Measurements from ENCODE around the gene EFL1. TPM values are rescaled to one million over a fixed set of nuclear protein-coding genes. Genes with fewer than 3 reads are reported as not detected.
"Not testable (repeated sequence)": the region's sequence is repeated elsewhere in the genome, so short reads cannot be mapped to it uniquely, and the experiment has no call there.

The EFL1 gene
- total RNA-seq, 1 donor from 2014 or later = 30.1 TPM

DNA sequence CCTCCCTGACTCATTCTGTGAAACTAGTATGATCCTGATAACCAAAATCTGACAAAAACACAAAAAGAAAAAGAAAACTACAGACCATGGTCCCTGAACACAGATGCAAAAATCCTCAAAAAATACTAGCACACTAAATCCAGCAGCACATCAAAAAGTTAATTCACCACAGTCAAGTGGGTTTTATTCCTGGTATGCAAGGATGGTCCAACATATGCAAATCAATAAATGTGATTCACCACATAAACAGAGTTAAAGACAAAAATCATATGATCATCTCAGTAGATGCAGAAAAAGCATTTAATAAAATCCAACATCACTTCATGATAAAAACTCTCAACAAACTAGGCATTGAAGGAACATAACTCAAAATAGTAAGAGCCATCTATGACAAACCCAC, 12.9 kb upstream of the EFL1 start:
- DNase-seq = no peak

DNA sequence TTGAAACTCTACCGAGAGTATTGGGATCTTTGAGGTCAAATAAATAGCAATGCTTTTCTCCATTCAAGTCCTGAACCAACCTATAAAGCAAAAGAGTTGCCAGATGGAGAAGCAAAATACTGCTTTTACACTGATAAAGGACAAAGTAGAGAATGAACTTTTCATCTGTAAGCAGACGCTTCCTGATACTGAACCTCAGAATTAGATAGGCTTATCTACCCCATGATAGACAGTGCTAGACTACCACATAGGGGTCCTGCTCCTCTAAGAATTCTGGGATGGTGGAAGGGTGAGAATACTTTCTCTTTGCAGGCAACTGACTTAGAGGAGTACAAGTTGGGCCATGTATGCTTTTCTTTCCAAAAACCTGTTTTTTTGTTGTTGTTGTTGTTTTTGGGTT, 9.6 kb upstream of the EFL1 start:
- no peak for DNase-seq

DNA sequence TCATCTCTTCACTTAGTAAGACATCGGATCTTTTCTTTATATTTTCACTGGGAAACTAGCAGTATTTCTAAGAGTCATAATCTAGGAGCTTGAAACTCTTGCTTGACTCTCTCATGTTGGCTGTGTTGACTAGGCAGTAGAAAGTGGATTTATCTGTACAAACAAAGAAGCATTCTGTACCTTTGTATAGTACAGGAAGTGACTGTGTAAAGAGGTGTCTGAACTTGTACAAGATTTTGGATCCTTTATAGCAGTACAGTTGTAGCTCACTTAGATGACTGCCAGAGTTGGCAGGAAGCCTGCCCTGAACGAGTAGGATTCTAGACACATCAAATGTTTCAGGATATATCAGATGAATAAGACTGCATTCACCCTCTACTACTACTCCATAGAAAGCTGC, 5.9 kb upstream of the EFL1 start:
- DNase-seq = not testable (repeated sequence)

DNA sequence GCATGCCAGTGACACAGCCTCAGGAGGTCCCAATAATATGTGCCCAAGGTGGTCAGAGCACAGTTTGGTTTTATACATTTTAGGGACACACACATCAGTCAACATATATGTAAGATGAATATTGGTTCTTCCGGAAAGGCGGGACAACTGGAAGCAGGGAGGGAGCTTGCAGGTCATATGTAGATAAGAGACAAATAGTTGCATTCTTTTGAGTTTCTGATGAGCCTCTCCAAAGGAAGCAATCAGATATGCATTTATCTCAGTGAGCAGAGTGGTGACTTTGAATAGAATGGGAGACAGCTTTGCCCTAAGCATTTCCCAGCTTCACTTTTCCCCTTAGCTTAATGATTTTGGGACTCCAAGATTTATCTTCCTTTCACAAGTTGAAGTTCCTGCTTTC, 4.6 kb upstream of the EFL1 start:
- DNase-seq = not testable (repeated sequence)

DNA sequence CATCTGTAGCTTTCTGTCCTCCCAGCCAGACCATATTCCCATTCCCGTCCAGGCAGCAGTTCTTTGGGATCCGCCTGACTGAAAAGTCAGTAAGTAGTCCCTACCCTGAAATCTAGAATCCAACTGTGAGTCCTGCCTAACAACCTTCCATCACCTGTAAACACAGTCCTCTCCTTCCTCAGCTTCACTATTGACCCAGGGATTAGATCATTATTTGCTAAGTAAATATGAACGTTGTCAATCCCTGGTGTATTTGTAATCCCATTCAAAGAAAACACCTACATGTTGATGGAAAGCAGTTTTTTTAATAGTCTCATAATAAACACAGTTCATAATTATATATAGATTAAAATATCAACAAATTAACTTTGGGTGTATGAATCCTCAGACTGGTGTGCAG, 816 bp upstream of the EFL1 start:
- DNase-seq = no peak

DNA sequence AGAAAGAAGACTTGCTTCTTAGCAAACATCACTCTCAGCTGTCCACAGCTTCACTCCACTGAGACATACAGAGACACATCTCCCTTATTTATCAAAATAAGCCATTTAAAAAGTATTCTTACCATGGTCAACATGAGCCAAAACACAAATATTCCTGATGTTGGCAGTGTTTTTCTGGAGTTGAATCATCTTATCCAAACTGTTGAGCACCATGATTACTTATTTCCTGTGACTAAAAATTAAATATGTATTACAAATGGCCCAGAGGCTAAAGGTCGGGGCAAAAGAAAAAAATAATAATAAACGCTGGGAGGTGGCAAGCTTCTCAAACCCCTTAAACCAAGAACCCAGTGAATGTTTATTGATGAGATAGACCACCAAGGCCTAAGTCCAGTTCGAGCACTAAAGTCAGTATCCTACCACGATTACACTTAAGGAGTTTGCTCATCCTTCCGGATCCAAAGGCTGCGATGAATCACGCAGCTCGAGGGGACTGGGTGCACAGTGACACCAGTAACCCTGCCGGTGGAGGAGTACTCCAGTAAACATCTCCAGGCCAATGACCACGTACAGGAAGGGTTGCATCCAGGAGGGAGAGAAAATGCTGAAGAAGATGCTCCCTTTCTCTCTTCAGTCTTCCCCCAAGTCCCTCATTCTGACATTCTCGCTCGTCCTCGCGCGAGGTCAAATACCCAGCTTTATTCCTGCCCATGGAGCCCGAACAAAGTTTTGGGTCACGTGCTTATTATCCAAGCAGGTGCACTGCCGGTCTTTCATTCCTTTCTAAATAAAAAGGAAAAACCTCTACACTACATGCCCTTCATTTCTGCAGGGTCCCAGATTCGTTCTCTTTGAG, 740 bp downstream of the EFL1 start:
- peak; percentile 54 for DNase-seq

DNA sequence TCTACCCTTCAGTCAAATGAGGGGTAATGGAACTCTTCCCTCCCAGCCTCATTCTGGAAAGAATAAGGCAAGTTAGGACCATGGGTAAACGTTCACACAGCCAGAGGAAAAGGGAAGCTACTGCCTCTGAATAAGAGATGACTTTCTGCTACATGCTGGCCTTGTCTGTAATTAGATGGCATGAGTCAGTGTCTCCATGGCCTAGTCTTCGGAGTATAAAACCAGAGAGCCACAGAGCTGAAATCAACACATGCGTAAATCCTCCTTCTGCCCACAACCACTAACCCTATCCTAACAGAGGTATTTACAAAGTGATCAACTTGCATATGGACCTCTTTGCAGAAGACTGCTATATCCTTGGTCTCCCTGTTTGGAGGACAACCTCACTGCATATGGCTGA, 14.3 kb downstream of the EFL1 start:
- DNase-seq = not testable (repeated sequence)

DNA sequence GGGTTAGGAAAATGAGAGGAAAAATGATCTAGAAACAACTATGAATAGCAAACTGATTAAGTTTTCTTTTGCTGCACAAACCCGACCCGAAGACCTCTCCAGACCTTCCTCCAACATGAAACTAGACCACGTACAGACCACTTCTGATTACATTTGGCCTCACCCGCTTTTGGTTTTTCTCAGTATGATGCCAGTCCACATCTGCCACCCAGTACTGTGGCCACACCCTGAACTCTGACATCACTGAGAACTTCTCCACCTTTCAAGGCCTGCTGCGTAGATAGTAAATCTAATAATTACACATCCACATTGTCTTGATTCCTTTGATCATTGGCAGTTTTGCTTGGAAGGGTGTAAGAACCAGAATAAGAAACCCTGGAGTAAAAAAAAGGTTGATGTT, 16.6 kb downstream of the EFL1 start:
- not testable (repeated sequence) for DNase-seq

DNA sequence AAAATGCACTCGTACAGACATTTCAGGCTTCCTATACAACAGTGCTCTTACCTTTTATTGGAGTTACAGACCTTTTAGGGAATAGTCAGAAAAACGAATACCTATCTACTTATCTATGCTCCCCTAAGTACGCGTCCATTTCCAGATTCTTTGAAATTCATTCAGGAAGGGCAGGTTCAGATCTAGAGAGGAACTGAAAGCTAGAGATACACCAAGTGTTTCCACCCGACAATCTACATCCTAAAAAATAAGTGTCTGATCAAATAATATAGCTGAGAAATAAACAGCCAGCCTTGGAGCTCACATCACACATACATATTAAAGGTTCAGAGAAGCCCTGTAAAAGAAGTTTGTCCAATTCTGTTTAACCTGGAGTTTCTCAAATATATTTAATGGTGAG, 18.9 kb downstream of the EFL1 start:
- not testable (repeated sequence) for DNase-seq

DNA sequence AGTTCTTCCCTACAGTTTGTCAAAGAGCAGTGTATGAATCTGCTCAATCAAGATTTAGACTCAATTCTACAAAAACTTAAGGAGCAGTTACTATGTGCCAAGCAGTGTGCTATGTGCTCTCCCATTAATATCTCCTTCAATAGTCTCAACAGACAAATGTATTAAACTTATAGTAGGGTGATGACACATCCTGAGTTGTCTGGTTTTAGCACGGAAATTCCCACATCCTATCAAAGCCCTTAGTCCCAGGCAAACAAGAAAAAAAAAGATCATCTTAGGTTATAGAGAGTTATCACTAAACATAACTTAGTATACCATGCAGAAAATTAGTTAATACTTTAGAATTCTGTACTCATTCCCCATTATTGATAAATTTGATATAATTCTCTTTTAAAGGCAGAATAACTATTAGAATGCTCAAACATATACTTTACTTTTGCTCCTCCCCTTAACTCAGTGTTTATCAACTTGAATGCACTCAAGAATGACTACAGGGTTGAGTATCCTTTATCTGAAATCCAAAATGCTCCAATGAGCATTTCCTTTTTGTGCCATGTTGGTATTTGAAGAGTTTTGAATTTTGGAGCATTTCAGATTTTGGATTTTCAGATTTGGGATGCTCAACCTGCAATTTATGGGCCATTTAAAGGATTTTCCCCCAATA, 20.6 kb downstream of the EFL1 start:
- peak; percentile 32 for DNase-seq

DNA sequence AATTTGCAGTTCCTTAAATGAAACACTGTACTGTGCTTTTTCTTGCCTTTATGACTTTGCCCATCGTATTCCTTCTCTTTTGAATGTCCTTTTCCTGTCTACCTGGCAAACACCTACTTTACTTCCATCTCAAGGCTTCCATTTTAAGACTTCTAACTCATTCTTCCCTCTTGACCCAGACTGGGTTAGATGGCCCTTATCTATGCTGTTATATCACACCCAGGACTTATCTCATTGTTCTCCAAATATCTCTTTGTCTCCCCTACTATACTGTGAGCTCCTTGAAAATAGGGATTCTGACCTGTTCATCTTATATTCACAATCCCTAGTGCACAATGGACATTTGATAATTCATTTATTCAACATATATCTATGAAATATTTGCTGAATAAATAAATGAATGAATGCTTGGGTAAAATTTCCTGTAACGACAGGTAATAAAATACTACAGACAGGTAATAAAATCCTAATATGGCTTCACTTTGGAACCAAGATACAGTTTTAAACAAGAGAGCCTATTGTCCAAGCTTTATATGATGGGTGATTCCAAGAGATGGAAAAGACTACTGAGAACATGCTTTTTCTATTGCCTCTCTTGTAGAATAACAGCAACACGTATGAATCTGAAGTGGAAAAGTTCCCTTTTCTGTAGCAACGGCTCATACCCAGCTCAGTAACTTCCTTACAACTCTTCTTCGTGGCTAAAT, 22.7 kb downstream of the EFL1 start:
- DNase-seq = no peak

DNA sequence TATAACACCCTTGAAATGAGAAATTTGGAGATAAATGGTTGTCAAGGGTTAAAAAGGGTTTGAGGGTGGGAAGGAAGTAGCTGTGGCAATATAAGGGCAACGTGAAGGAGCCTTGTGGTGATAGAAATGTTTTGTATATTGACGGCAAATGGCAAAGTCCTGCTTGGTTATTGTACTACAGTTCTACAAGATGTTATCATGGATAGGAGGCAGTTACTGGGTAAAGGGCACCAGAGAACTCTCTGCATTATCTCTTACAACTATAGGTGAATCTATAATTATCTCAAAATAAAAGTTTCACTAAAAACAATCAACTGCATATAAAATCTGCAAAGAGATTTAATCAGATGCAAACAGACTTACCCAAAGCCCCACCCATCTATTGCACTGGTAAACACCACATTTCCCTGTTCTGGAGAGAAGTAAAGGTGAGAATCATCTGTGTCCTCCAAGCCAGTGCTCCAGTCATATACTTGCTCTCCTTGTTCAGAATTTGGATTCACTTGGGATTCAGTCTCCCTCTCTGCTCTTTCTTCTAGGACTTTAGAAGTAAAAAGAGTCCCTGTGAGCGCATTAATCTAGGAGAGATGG, 24.5 kb downstream of the EFL1 start:
- DNase-seq = not testable (repeated sequence)

DNA sequence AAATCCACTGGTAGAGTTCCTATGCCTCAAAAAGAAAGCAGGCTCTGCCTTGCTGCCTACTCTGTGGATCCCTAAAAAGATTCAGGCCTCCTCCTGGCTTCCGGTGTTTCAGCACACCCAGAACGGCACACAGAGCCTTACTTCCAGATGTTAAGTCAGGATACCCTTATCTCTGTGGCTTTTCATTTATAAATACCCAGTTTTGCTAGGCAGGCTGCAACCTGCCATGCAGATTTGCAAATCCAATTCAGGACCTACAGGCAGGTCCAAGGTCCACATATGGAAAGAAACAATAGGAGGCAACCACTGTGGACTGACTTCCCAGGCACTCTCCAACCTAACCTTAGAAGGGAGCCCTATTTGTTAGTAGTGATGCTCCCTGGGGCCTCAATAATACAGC, 30.7 kb downstream of the EFL1 start:
- no peak for DNase-seq

DNA sequence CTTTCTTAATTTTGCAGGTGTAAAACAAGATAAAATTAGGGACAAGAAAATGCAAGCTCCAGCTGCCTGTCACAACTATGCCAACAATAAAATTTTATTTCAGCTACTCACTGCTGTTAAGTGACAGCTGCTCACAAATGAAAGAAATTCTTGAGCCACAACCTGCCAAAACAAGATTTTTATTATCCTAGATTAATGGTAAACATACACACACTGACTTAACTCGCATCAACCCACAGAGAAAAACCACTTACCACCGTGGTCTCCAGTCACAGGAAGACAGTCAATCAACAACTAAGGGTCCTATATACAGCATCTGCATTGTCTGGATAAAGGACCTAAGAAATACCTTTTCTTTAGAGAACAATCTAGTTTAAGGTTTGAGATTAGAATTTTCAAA, 31.3 kb downstream of the EFL1 start:
- no peak for DNase-seq

DNA sequence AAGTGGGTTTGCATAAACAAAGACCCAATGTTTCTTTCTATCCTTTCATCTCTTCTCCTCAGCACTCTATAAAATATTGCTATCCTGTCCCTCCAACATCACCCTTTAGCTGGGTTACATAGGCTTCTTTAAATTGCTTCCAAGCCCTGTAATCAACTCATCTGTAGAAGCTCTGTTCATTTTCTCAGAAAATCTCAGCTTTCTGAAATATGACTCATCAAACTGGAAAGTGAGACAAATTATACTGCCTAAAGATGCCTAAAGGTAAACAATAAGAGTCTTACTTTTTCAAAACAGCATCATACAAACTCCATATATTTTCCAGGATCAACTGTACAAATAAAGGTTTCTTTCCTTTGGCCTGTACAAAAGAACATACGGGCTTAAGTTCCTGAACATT, 33.8 kb downstream of the EFL1 start:
- no peak for DNase-seq

DNA sequence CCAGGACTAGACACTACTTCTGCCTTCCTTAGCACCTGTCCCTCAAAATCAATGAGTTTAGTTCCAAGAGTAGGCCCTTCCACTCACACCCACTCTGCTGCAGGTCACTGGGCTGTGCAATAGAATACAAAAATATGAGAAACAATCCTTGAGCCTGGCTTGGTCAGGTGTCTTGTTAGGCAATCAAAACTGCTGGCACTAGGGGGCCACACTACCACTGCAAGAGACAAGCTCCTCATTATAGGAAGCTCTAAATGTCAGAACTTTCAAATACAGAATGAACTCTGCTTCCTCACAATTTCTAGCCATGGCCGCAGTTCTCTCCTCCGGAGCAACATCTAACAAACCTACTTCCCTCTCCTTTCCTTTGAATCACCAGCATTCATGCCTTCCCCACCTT, 41.0 kb downstream of the EFL1 start:
- peak; percentile 54 for DNase-seq

DNA sequence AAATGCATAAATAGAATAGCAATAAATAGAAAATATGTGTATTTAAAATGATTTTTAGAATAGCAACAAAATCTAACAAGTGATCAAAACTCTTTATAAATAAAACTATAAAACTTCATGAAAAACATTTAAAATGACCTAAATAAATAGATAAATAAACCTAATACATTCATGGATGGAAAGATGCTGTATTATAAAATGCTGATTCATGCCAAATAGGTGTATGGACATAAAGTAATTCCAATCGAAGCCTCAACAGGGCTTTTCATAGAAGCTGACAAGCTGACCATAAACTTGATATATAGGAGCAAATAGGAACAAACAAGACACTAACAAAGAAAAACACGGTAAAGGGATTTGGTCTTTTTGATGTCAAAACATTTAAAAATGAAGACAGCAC, 46.4 kb downstream of the EFL1 start:
- not testable (repeated sequence) for DNase-seq

DNA sequence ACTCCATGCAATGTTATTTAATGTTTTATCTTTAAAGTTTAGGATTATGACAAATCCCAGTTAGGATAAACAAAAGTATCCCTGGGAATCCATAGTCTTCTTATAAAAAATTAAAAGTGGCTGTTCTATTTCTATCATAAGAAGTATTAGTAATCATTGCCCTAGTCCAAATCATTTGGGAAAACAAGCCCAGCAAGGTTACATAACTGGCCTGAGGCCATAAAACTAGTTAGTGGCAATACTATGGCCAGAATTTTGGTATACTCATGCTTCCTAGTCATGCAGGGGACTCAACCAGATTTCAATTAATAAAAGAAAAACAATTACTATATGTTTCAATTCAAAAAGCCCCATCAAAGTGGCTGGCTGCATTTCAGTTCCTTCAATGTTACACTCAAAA, 50.3 kb downstream of the EFL1 start:
- not testable (repeated sequence) for DNase-seq

DNA sequence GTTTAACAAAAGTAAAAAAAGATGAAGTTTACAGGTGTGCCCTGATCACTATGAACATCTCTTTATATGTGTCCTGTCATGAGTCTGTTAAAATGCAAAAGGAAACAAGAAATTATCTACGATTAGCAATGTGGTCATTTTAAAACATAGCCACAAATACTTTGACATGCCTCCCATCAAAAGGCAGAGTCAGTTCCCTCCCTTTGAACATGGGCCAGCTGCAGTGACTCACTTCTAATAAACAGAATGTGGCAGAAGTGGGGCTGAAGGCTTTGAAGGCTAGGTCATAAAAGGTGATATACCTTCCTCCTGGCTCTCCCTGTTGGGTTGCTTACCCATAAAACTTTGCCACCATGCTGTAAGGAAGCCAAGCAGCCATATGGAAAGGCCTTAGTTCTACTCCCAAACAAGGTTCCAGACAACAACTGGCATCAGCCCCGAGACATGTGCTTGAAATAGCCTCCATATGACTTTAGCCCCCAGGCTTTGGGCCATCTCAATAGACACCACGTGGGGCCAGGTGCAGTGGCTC, 52.4 kb downstream of the EFL1 start:
- DNase-seq = not testable (repeated sequence)

DNA sequence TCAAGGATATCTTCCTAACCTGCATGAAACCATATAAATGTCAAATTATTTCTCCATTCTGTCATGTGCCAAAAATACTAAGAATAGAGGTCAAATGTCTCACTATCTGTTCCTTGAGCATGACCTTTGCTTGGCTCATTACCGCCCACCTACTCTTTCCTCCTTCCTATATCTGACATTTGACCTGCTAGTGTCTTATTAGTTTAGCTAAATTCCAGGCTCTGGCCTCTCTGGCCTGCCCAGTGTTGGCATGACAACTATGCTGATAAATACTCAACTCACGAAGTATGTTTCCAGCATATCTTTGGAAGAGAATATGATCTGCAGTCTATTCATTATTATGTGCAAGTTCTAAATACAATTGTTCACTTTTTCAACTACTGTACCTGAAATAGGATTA, 58.0 kb downstream of the EFL1 start:
- DNase-seq = not testable (repeated sequence)

DNA sequence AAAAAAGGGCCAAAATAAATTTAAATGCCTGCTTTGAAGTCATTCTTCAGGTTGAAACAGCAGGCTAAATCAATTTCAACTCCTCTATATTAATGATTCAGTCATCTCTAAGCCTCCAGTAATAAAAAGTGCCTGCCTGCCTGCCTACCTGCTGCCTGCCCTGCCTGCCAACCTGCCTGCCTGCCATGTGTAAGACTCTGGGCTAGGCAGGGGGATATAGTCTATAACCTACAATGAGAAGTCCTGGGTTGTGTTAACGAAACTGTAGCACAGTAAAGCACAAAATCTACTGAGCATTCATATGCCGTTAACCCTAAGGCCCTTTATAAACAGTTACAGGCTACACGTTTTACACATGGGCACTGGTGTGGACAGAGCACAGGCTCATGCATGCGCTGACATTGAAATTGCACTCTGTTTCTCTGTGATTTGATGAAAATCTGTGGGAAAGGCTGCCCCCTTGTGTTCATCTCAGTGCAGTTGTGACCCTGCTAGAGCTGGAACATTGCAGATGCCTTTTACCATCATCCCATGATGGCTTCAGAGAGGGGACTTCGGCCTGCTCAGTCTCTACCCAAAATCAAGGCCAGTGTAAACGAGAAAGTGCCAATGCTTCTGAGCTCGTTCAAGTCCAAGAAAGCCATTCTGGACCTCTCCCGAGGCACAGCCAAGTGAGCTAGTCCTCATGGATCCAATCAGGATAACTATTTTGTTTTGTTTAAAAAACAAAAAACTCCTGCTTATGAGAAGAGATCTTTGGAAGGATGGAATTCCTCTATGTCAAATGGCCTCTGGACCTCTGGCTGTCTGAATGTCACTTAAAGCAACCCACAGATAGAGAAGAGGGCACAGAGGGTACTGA, 64.6 kb downstream of the EFL1 start:
- peak; percentile 84 for DNase-seq

DNA sequence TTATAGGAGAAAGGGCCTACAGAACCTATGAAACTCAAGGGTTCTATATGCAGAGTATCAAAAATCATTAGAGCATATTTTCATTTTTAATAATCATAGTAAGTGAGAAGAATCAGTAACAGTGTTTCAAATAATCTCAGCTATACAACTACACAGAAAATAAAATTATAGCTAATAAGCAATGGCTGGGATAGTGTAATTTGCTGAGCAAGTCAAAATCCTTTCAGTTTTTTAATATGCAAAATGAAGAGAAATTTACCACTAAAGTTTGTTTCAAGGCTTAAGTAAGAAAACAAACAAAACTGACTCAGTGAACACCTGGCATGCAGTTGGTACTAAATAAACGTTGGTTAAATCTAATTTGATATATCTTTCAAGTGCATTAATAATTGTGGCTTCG, 66.2 kb downstream of the EFL1 start:
- DNase-seq = no peak
